Measurements from ENCODE around the gene ANKRD22.

Gene ANKRD22

DNA sequence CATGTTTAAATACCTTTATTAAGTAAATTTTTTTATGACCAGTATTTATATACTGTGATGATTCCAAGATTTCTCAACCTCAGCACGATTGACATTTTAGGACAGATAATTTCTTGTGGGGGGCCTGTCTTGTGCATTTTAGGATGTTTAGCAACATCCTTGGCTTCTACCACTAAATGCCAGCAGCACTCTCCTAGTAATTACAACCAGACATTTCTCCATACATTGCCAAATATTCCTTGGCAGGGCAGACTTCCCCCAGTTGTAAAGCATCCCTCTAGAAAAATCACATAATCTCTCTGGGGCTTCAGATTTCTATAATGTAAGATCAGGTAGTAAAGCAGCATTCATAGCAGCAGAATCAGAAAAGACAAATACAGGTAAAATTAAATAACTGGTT is 56.9 kb downstream of the ANKRD22 start:
- DNase-seq: no peak

DNA sequence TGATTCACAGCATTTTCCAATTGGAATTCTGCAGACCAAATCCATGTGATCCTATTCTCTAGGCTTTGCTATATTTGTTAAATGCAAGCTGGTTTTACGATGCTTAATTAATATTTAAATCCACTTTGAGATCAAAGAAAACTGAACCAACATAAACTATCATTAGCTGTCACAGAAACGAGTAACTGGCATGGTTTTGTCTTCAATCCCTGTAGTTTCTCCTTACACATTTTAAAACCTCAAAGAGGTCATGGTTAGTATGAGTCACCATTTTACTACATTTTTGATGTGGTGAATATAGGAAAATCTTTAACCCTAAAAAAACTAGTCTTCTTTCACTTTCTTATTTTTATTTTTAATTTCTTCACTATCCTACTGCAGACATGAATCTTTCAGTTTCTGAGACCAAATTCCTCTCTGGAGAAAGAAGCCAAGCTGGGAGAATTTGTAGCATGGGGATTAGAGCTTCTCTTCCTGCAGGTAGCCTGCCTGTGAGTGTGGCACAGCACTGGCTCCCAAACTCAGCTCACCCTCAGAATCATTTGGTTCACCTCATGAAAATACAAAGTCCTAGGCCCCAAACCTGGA is 57.8 kb downstream of the ANKRD22 start:
- no peak for DNase-seq

DNA sequence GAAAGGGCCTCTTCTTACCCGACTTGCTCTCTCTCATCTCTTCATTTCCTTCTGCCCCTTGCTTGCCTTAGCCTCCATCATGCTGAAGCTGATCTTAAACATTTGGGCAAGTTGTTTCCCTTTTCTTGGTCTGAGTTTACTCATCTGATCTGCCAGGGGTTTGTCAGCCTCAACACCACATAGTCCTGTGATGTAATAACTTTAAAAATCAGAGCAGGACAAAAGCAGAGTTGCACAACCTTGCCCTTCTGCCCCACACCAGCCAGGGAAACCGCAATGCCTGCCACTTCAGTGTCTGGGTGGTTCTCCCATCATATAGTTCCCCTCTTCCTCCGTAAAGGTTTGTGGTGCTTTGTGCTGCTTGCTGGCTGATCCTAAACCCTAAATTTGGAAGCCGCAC is 59.0 kb downstream of the ANKRD22 start:
- DNase-seq: no peak

DNA sequence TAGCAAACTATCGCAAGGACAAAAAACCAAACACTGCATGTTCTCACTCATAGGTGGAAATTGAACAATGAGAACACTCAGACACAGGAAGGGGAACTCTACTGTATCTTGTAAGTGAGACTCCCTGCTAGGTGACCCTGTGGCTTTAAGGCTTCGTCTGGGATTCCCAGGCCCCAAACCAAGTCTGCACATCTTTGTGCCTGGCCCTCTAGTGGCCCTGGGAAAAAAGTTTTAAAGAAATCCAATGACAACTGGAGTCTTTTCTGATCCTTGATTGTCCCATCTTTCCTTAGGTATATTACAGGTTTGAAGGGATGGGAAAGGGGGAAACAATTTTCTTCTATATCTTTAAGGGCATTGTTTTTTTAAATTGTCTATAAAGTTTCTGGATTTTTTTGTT is 59.7 kb downstream of the ANKRD22 start:
- peak in 1 of 3 experiments; percentile 10 for DNase-seq

DNA sequence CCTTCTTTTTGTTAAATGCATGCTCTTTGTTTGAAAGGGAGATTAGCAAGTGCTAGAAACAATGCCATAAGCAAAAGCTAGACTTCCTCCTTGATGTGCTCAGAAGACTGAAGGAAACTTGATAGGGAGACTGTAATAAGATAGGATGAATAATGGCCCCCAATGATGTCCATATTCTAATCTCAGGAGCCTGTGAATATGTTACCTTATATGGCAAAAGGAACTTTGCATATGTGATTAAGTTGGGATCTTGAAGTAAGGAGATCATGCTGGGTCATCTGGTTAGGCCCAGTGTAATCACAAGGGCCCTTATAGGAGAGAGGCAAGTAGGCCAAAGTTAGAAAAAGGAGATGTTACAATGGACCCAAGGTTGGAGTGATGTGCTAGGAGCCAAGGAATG is 62.7 kb downstream of the ANKRD22 start:
- no peak for DNase-seq

DNA sequence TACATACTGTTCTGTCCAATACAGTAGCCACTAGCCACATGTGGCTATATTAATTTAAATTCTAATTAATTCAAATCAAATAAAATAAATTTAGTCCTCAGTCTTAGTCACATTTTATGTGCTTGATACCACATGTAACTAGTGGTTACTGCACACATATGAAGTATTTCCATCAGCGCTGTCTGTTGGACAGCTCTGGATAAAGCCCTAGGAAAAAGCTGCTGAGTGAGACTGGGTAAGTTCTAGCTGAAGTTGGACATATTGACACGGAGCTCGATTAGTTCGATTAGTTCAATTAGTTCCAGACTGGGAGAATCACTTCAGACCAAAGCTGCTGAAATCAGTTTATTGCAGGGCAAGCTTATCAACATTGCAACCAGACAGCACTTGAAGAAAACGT is 64.2 kb downstream of the ANKRD22 start:
- DNase-seq: no peak

DNA sequence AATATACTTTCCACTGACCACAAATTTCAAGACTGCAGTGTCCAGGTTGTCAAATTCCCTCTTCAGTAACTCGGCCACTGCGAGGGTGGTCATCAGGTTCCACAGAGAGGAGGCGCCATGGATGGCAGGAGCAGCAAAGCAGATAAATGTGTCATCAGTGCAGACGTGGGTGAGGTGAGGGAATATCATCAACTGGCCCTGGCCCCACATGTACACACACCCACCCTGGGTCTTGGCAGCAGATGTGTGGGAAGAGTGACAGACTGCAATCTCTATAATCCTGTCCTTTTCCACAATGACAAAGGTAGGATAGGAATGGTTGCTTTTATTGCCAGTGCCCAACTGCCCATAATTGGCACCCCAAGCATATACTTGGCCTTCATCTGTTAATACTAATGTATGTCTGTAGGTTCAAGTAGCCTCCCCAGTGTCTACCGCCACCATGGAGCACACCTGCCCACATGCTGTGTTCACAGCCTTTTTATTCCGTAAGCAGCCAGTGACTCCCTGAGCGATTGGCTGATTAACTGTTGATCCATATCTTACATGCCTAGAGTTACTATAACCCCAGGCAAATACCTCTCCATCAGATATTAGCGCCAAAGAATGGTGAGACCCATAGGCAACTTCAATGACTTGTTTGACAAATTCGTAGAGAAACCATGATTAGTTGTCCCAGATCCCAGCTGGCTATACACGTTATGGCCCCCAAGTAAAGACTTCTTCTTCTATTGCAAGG is 65.4 kb downstream of the ANKRD22 start:
- DNase-seq: no peak

DNA sequence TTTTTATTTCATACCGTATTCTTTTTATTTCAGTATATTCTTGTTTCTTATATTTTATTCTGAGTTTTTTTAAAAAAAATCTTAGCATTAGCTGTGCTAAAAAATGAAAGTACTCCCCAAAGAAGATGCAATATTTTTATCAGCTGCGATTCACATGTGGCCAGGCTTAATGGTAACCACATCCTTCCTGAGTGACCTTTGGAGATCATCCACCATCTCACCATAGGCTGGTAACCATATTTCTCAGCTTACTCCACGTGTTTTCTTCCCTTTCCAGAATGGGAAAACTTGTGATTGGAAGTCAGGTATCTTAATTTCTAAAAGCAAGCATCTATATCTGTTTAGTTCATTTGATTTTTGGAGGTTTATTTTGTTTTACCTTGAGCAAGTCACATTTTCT is 67.9 kb downstream of the ANKRD22 start:
- DNase-seq: no peak

DNA sequence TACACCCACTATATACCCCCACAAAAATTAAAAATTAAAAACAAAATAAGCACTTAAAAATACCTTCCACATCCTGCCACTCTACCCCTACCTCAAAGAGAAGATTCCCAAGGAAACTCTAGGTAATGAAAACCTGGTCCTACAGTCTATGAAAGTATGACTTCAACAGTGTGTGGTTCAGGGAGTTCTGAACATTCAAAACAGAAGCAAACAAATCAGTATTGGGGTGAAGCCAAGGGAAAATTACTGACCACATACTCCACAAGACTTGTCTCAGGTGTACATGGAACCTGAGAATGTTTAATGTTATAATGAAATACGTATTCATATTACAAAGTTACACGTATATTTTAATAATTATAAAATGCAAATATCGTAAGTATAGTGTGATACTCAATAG is 69.4 kb downstream of the ANKRD22 start:
- DNase-seq: no peak

DNA sequence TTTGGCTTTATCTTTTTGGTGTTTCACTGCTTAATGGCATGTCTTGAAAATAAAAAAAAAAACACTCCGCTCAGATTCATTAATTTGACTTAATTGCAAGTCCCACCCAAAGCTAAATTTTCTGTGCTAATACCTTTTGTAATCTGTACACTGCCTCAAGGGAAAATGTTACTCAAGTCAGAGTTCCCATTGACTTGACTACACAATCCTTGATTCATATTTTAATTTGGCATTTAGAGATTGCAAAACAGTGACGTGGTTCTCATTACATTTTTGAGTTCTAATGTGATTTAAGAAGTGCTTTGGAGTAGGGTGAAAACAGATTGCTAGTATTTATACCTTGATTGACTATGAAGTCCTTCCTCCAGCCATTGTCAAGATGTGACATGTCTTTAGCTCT is 70.4 kb downstream of the ANKRD22 start:
- DNase-seq: no peak

Data from NCI-H1417 (cell line).